Subcutaneous abdominal adipose tissue (tissue), 5 donors: ENCODE data around the gene ID3.

ENCODE experiments used
- H3K27ac ChIP-seq: one replicate; pipeline ENCODE4 v1.7.0; 2013; ENCODE audit warnings: low read depth, mild to moderate bottlenecking, inconsistent platforms, low read length, moderate library complexity
- H3K27me3 ChIP-seq, 5 donors: one replicate each; pipeline ENCODE4 v1.7.0; 2013; ENCODE audit warnings: low read length in 5 of 5, inconsistent platforms in 1 of 5; ENCODE audit not compliant: control insufficient read depth in 5 of 5, insufficient read depth in 4 of 5
- H3K36me3 ChIP-seq, 5 donors: one replicate each; pipeline ENCODE4 v1.7.0; 2013; ENCODE audit warnings: low read length in 5 of 5; ENCODE audit not compliant: control insufficient read depth in 5 of 5, insufficient read depth in 5 of 5
- H3K4me1 ChIP-seq, 5 donors: one replicate each; pipeline ENCODE4 v1.7.0; 2013; ENCODE audit warnings: low read length in 5 of 5, mild to moderate bottlenecking in 3 of 5, moderate library complexity in 1 of 5; ENCODE audit not compliant: control insufficient read depth in 5 of 5, insufficient read depth in 5 of 5
- H3K4me3 ChIP-seq, 5 donors: one replicate each; pipeline ENCODE4 v1.7.0; 2013; ENCODE audit warnings: low read length in 5 of 5, low read depth in 1 of 5
- H3K9ac ChIP-seq, 5 donors: one replicate each; pipeline ENCODE4 v1.7.0; 2013; ENCODE audit warnings: low read length in 5 of 5, mild to moderate bottlenecking in 4 of 5, moderate library complexity in 3 of 5
- H3K9me3 ChIP-seq, 5 donors: one replicate each; pipeline ENCODE4 v1.7.0; 2013; ENCODE audit warnings: low read length in 5 of 5; ENCODE audit not compliant: control insufficient read depth in 5 of 5
- donor health status: healthy.
- donor health status: healthy.
- donor health status: healthy.
- donor health status: healthy.
- donor health status: healthy.

Gene ID3, protein sequence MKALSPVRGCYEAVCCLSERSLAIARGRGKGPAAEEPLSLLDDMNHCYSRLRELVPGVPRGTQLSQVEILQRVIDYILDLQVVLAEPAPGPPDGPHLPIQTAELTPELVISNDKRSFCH

DNA sequence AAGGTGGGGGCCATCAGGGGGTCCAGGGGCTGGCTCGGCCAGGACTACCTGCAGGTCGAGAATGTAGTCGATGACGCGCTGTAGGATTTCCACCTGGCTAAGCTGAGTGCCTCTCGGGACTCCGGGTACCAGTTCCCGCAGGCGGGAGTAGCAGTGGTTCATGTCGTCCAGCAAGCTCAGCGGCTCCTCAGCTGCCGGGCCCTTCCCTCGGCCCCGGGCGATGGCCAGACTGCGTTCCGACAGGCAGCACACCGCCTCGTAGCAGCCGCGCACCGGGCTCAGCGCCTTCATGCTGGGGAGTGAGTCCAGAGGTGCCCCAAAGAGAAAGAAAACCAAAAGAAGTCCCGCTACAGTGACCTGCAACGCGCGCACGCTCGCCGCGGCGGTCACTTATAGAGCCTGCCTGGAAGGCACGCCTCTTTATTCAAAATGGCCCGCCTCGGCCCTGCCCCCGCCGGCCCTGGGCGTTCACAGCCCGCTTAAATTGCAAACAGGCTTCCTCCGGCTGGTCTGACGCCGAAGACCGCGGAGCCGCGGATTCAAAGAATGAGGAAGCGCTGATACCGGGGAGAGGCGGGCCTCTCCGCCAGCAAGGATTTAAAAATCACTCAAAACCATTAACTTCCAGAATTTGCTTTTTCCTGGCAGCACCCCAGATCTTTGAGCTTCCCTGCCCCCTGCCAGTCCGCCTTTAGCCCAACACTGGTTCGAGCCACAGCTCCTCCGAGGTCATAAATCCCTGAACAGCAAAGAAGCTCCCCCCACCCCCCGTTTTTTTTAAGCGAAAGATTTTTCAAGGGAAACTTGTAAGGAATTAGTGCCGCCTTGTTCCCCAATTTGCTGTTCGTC lies at the start of gene ID3:
ID3 (minus strand) TSS at position 366 of the 849 bp plus-strand sequence; CDS start at position 291, 75 bp downstream.
- Histone ChIP-seq H3K9ac (peak within 1 kb of the TSS; percentile 48 to 80 (median 76)), H3K4me1 (peaks cover 28 to 83% (median 69%) of the 10 kb centered on the region in 5 donors), H3K27ac (peak within 1 kb of the TSS; percentile 96), H3K4me3 (peak within 1 kb of the TSS; percentile 81 to 99 (median 87)), H3K27me3 (peaks cover 0 to 7% (median 0%) of the 10 kb centered on the region in 5 donors), H3K36me3 (peaks cover 0 to 5% (median 0%) of the 10 kb centered on the region in 5 donors), H3K9me3 (no peaks in the 10 kb centered on the region)

DNA sequence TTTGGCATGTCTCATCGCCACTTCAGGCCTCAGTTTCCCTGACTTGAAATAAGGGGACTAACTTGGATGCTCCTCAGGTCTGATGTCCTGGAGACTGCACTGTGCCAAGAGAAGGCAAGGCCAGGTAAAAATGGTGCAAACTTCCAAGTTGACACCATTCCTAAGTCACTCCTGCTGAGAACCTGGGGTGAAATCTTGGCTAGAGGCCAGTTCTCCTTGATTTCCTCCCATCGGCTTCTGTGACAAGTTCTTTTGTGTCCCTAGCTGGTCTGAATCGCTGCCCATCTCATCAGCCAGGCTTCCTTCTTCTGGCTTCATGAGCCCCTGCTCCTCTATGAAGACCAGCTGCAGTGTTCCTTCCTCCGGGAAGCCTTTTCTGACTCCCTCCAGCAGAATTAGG lies 48.6 kb upstream of the ID3 start:
- no peak overlapping the region for H3K27ac ChIP-seq
- H3K4me3 ChIP-seq: no peak overlapping the region
- H3K9me3 ChIP-seq: no peaks in the 10 kb centered on the region
- no peak overlapping the region for H3K9ac ChIP-seq
- peaks cover 0 to 8% (median 0%) of the 10 kb centered on the region in 5 donors for H3K4me1 ChIP-seq
- H3K36me3 ChIP-seq: no peaks in the 10 kb centered on the region
- H3K27me3 ChIP-seq: peaks cover 0 to 2% (median 0%) of the 10 kb centered on the region in 5 donors

GRCh38 chr1:23601968-23602876 lies 42.9 kb upstream of the ID3 start:
- Histone ChIP-seq H3K27me3 (no peaks in the 10 kb centered on the region), H3K36me3 (no peaks in the 10 kb centered on the region), H3K9me3 (no peaks in the 10 kb centered on the region), H3K4me3 (no peak overlapping the region), H3K27ac (no peak overlapping the region), H3K4me1 (peaks cover 0 to 12% (median 6%) of the 10 kb centered on the region in 5 donors), H3K9ac (no peak overlapping the region)

DNA sequence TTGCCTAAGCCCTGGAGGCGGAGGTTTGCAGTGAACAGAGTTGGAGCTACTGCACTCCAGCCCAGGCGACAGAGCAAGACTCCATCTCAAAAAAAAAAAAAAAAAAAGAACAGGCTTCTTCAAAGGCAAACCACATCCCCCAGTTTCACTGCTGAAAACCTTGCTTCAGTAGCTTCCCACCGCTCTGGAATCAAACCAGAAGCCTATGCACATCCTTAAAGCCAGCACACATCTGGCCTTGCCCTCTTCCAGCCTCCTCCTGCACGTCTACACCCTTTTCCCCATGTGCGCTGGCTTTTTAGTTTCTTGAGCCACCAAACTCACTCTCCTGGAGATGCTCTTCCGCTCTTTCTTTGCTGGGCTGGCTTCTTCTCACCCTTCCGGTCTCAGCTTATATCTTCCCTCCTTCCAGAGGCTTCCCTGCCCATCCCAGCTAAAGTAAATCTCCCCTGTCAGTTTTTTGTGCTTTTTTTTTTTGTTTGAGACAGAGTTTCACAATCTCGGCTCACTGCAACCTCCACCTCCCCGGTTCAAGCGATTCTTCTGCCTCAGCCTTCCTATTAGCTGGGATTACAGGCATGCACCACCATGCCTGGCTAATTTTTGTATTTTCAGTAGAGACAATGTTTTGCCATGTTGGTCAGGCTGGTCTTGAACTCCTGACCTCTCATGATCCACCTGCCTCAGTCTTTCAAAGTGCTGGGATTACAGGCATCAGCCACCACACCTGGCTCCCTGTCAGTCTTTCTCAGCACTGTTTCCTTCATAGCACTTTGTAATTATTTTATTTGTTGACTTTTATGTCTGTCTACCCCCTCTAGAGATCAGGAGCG lies 42.0 kb upstream of the ID3 start:
- H3K36me3 ChIP-seq: no peaks in the 10 kb centered on the region
- H3K4me1 ChIP-seq: peaks cover 0 to 12% (median 6%) of the 10 kb centered on the region in 5 donors
- H3K27ac ChIP-seq: no peak overlapping the region
- H3K9ac ChIP-seq: no peak overlapping the region
- H3K4me3 ChIP-seq: no peak overlapping the region
- H3K27me3 ChIP-seq: no peaks in the 10 kb centered on the region
- no peaks in the 10 kb centered on the region for H3K9me3 ChIP-seq

DNA sequence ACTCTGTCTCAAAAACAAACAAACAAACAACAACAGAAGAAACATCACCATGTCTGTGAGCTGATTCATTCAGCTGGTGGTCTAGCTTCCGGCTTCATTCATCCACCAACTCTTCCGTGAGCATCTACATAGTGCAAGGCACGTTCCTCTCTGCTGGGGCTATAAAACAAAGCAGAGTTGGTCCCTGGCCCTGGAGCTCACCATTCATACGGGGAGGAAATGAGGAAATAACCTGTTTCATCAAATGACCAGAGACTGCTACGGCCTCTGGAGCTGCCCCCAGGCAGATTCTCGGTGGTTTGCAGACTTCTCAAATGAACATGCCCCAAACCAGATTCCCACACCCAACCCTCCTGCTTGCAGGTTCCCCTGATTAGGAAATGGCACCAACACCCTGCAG lies 41.0 kb upstream of the ID3 start:
- H3K9ac ChIP-seq: no peak overlapping the region
- H3K4me3 ChIP-seq: no peak overlapping the region
- no peak overlapping the region for H3K27ac ChIP-seq
- H3K4me1 ChIP-seq: peaks cover 0 to 12% (median 6%) of the 10 kb centered on the region in 5 donors
- H3K36me3 ChIP-seq: no peaks in the 10 kb centered on the region
- no peaks in the 10 kb centered on the region for H3K9me3 ChIP-seq
- no peaks in the 10 kb centered on the region for H3K27me3 ChIP-seq

DNA sequence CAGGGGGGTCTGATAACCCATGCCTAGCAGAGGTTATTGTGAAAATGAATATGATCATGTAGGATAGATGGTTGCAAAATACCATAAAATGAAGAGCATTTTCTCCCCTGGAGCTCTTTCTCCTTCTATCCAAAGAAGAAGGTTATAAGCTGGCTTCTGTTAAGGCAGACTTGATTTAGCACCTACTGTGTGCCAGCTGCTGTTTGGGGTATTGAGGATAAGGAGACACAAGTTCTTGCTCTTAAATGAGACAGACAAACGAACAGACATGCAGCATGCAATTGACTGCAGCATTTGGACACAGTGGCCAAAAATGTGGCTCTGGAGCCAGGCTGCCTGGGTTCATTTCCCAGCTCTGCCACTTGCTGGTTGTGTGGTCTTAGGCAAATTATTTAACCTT lies 39.8 kb upstream of the ID3 start:
- Histone ChIP-seq H3K27me3 (no peaks in the 10 kb centered on the region), H3K36me3 (no peaks in the 10 kb centered on the region), H3K4me1 (peaks cover 0 to 12% (median 3%) of the 10 kb centered on the region in 5 donors), H3K9ac (no peak overlapping the region), H3K4me3 (no peak overlapping the region), H3K9me3 (no peaks in the 10 kb centered on the region), H3K27ac (no peak overlapping the region)

DNA sequence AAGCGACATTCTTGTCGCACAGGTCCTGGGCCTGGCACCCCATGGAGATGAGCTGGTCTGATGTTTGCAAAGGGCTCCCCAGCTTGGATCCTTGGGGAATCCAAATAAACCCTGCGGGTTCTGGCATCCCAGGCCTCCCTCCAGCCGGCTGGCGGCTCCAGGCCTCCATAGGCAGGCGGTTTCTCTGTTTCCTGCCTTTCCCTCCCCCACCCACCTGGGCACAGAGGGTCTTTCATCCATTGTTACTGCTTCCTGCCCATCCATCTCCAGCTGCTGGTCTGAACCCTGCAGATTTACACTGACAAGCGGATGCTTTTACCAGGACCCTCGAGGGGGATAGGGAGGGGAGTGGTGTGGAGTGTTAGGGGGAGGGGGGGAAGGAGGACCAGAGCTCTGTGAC lies 39.1 kb upstream of the ID3 start:
- Histone ChIP-seq H3K4me3 (no peak overlapping the region), H3K4me1 (peaks cover 0 to 12% (median 0%) of the 10 kb centered on the region in 5 donors), H3K9ac (no peak overlapping the region), H3K9me3 (no peaks in the 10 kb centered on the region), H3K36me3 (no peaks in the 10 kb centered on the region), H3K27me3 (no peaks in the 10 kb centered on the region), H3K27ac (no peak overlapping the region)

GRCh38 chr1:23597635-23598388 lies 38.5 kb upstream of the ID3 start:
- H3K36me3 ChIP-seq: no peaks in the 10 kb centered on the region
- no peak overlapping the region for H3K4me3 ChIP-seq
- no peaks in the 10 kb centered on the region for H3K27me3 ChIP-seq
- H3K9ac ChIP-seq: no peak overlapping the region
- peaks cover 0 to 12% (median 0%) of the 10 kb centered on the region in 5 donors for H3K4me1 ChIP-seq
- no peaks in the 10 kb centered on the region for H3K9me3 ChIP-seq
- no peak overlapping the region for H3K27ac ChIP-seq
